K562 (cell line): Measurements from ENCODE around the gene NFKB2. TPM values are rescaled to one million over a fixed set of nuclear protein-coding genes. Genes with fewer than 3 reads are reported as not detected.

Experiments used
- ATAC-seq: fragments of 200-7000 bp; cut with Tn5 transposase; 3 replicates; pipeline ENCODE4 v1.9.1; 2020; ENCODE audit warnings: moderate library complexity
- BruUV-seq: library from RNA; stranded (reverse); fragments of 400-500 nt; replicated peaks from 2 replicates; lab custom pipeline; 2021; lab: Mats Ljungman, UMichigan
- CTCF ChIA-PET: fragments of 300-600 bp; formaldehyde crosslinking; extraction: SDS; loops from one replicate; lab custom pipeline; 2021; ENCODE audit warnings: low intra/inter-chr PET ratio; lab: Yijun Ruan, JAX
- POLR2A ChIA-PET: fragments of 300-600, 350-650 bp; sonication (Branson Sonifier 250); formaldehyde crosslinking; extraction: SDS; loops from one replicate; lab custom pipeline; 2021; ENCODE audit warnings: antibody characterized with exemption, inconsistent platforms; lab: Yijun Ruan, JAX
- DNase-seq, 4 experiments: peaks; one replicate each; pipeline versions ENCODE4 v3.0.0 to v3.0.0-alpha.2; 2011 to 2018; ENCODE audit warnings: low spot score in 3 of 4, mixed read lengths in 3 of 4; ENCODE audit errors: extremely low read depth in 1 of 4
- FAIRE-seq: peaks from 2 replicates; lab custom pipeline; 2011; peaks lifted over from hg19 to GRCh38; lab: Jason Lieb, UNC
- H2AFZ ChIP-seq: 2 replicates; pipeline ENCODE4 v1.6.0; 2011; ENCODE audit warnings: low read depth, low read length, control low read depth, inconsistent platforms
- H3K27ac ChIP-seq: fragments of 200-600 bp; 3 replicates; pipeline ENCODE4 v1.8.0; 2011; ENCODE audit warnings: low read depth, mild to moderate bottlenecking, control low read depth, inconsistent platforms, low read length, moderate library complexity, mixed read lengths; ENCODE audit errors: extremely low read depth
- H3K27me3 ChIP-seq, 2 experiments: fragments of 300-600 bp in 1 of 2; 2 replicates in 1 of 2; 3 replicates in 1 of 2; pipeline versions ENCODE4 v1.6.0 to v1.8.0; 2011; ENCODE audit warnings: inconsistent platforms in 2 of 2, low read length in 2 of 2, mild to moderate bottlenecking in 1 of 2, mixed read lengths in 1 of 2, moderate library complexity in 1 of 2; ENCODE audit not compliant: control insufficient read depth in 2 of 2, insufficient read depth in 2 of 2
- H3K36me3 ChIP-seq: fragments of 300-600 bp; 3 replicates; pipeline ENCODE4 v1.8.0; 2011; ENCODE audit warnings: mild to moderate bottlenecking, low read length, inconsistent platforms; ENCODE audit not compliant: control insufficient read depth, insufficient read depth
- H3K4me1 ChIP-seq, 2 experiments: fragments of 200-600 bp in 1 of 2; replicated peaks in 1 of 2; 2 replicates in 1 of 2; 3 replicates in 1 of 2; pipeline versions ENCODE4 v1.5.1 to v1.8.0; 2011; ENCODE audit warnings: inconsistent platforms in 2 of 2, low read length in 2 of 2, mild to moderate bottlenecking in 1 of 2, mixed read lengths in 1 of 2, moderate library complexity in 1 of 2; ENCODE audit not compliant: control insufficient read depth in 2 of 2, insufficient read depth in 2 of 2
- H3K4me2 ChIP-seq: 2 replicates; pipeline ENCODE4 v1.6.1; 2011; ENCODE audit warnings: low read length, control low read depth, inconsistent platforms, mixed read lengths; ENCODE audit not compliant: insufficient read depth
- H3K4me3 ChIP-seq: fragments of 200-600 bp; sonication (generic), shearing (Covaris generic); 2 replicates; pipeline ENCODE4 v1.5.1; 2016; ENCODE audit warnings: control low read depth, inconsistent platforms
- H3K79me2 ChIP-seq: fragments of 200-600 bp; 3 replicates; pipeline ENCODE4 v1.8.0; 2011; ENCODE audit warnings: low read length, inconsistent platforms; ENCODE audit not compliant: control insufficient read depth, insufficient read depth
- H3K9ac ChIP-seq, 2 experiments: 2 replicates each; pipeline versions ENCODE4 v1.6.0 to v1.6.1; 2011; ENCODE audit warnings: low read depth in 2 of 2, low read length in 2 of 2, control low read depth in 1 of 2, inconsistent platforms in 1 of 2, mild to moderate bottlenecking in 1 of 2, mixed read lengths in 1 of 2; ENCODE audit not compliant: insufficient read depth in 1 of 2
- H3K9me1 ChIP-seq: one replicate; pipeline ENCODE4 v1.6.0; 2011; ENCODE audit warnings: inconsistent platforms, mild to moderate bottlenecking, low read length, moderate library complexity; ENCODE audit not compliant: control insufficient read depth, insufficient read depth
- H3K9me3 ChIP-seq: replicated peaks from 2 replicates; pipeline ENCODE4 v1.5.1; 2011; ENCODE audit warnings: low read depth, low read length, inconsistent platforms; ENCODE audit not compliant: control insufficient read depth, insufficient read depth
- H4K20me1 ChIP-seq: replicated peaks from 2 replicates; pipeline ENCODE4 v1.6.1; 2011; ENCODE audit warnings: low read length, inconsistent platforms, mixed read lengths; ENCODE audit not compliant: control insufficient read depth, insufficient read depth
- EGR1 ChIP-seq: fragments of 450-650 bp; conservative IDR thresholded peaks from 2 replicates; pipeline ENCODE4 v1.6.1; 2017; ENCODE audit warnings: mild to moderate bottlenecking
- ETS2 ChIP-seq: IDR thresholded peaks from 2 replicates; pipeline ENCODE4 v1.6.1; 2016; ENCODE audit warnings: borderline replicate concordance, missing genetic modification characterization, mild to moderate bottlenecking, moderate library complexity, missing compliant biosample characterization; ENCODE audit not compliant: poor library complexity, severe bottlenecking
- FOS ChIP-seq: IDR thresholded peaks from 3 replicates; pipeline ENCODE4 v1.6.1; 2011; ENCODE audit not compliant: insufficient read length; ENCODE audit errors: extremely low read depth
- MYC ChIP-seq, 2 experiments: fragments of 250-450 bp in 1 of 2; sonication (Bioruptor Pico) in 1 of 2; IDR thresholded peaks; 2 replicates each; pipeline versions ENCODE4 v1.5.1 to v1.6.1; 2012 to 2021; ENCODE audit warnings: low read depth in 2 of 2, borderline replicate concordance in 1 of 2, improper control_type of control experiment in 1 of 2, low read length in 1 of 2, mild to moderate bottlenecking in 1 of 2, moderate library complexity in 1 of 2
- ZNF263 ChIP-seq: sonication (generic); formaldehyde crosslinking; IDR thresholded peaks from 2 replicates; pipeline ENCODE4 v1.8.0; 2022; ENCODE audit warnings: mild to moderate bottlenecking, missing genetic modification reagents, borderline replicate concordance
- ZNF347 ChIP-seq: fragments of 450-650 bp; formaldehyde crosslinking; IDR thresholded peaks from 2 replicates; pipeline ENCODE4 v1.4.0; 2020; ENCODE audit warnings: low read depth, mild to moderate bottlenecking, moderate library complexity
- WGBS: fragments of 100-300 bp; shearing (Covaris generic); methylation state at CpG from one replicate; pipeline ENCODE4 v1.1.6; 2016; ENCODE audit warnings: low coverage, mixed read lengths; ENCODE audit not compliant: insufficient coverage; ENCODE audit errors: missing lambda C conversion rate; 5-methylcytosine and 5-hydroxymethylcytosine counted together
- in situ Hi-C: fragments of 300-500 bp; cut with MboI; formaldehyde crosslinking; loops from 4 replicates; pipeline ENCODE4 v1.15.0; 2018; ENCODE audit warnings: inconsistent platforms, mixed read lengths
- intact Hi-C: fragments of 100-400 bp; cut with micrococcal nuclease; formaldehyde crosslinking; loops from 2 replicates; pipeline ENCODE4 v1.14.2; 2022
- polyA plus RNA-seq, 8 experiments: library from polyadenylated mRNA; depleted of rRNA in 4 of 8; stranded (reverse) in 5 of 8; unstranded in 3 of 8; fragments of >200 nt; fragmentation: Nextera tagmentation in 2 of 8; fragmentation: Illumina TruSeq in 1 of 8; extraction: Ambion mirVana in 2 of 8; extraction: Trizol in 1 of 8; gene quantifications; 2 replicates each; pipeline versions ENCODE4 v1.2.1 to v1.2.3, GENCODE V29; 2011 to 2014; ENCODE audit warnings: inconsistent platforms in 1 of 8, missing spikeins in 1 of 8
- total RNA-seq, 7 experiments: library from RNA; depleted of rRNA in 6 of 7; stranded (reverse); fragments of >200 nt in 6 of 7; fragmentation: Illumina TruSeq in 2 of 7; extraction: Trizol in 2 of 7; gene quantifications; 2 replicates each; pipeline versions ENCODE4 v1.2.1 to v1.2.3, GENCODE V29; 2011 to 2021; ENCODE audit warnings: low replicate concordance in 1 of 7
- TF ChIP-seq, protein P1 (sequence below): fragments of 250-450 bp; sonication (Bioruptor Pico); IDR thresholded peaks from 2 replicates; pipeline ENCODE4 v1.5.0; 2021; ENCODE audit warnings: mild to moderate bottlenecking, moderate library complexity
- TF ChIP-seq, protein P2 (sequence below): fragments of 450-650 bp; IDR thresholded peaks from 2 replicates; pipeline ENCODE4 v1.6.1; 2016; ENCODE audit warnings: low read depth

The NFKB2 gene
- total and polyA plus RNA-seq, 9 of the 15 experiments (the other 6 are each of a cell fraction or from before 2014, with no cell fraction given): 0.07 to 20.3 (median 7.9) TPM

DNA sequence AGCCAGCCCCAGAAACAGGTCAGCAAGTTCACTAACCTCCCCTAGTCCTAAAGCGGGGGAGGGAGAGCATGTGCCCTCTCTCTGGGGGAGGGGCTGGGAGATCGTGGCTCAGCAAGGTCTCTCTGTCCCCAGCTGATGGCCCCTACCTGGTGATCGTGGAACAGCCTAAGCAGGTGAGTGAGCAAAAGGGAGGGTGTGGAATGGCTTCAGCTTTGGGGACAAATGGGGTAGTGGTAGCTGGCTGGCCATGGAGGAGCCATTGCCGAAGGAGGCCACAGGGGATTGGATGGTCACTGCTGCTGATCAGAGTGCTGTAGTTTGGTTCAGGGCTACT is 779 bp downstream of the NFKB2 start:
- peak overlapping the region; percentile 70; the same call in 2 of the 3 replicates for H3K27ac ChIP-seq
- intact Hi-C loops (loop anchor here (5.0 kb wide), 1 partner anchor 229 kb away; no protein-coding TSS in a partner anchor), in situ Hi-C loops (loop anchor here (25.0 kb wide), 1 partner anchor 191 kb away; no protein-coding TSS in a partner anchor)
- WGBS: 33% methylated on average over 2 of the region's 4 CpGs
- peak overlapping the region; percentile 99 for H3K4me2 ChIP-seq
- H3K9me1 ChIP-seq: no peaks in the 10 kb centered on the region
- POLR2A ChIA-PET: interaction anchor here (0.5 to 1.3 kb wide), 2 partner anchors 12 to 26 kb away, joined by 3 read pairs; no protein-coding TSS in a partner anchor
- H3K36me3 ChIP-seq: peaks cover 16% of the 10 kb centered on the region; the same call in 1 of the 3 replicates
- peaks cover 7% of the 10 kb centered on the region; the same call in 1 of the 3 replicates for H3K79me2 ChIP-seq
- H3K27me3 ChIP-seq: no peaks in the 10 kb centered on the region
- peak overlapping the region; percentile 78 for H3K4me3 ChIP-seq
- DNase-seq: peak in 3 of 4 experiments; percentile 23 to 42 (median 23)
- no peak for FAIRE-seq
- no peak for ATAC-seq
- CTCF ChIA-PET: interaction anchor here (0.7 kb wide), 1 partner anchor 14 kb away, joined by 4 read pairs; no protein-coding TSS in a partner anchor
- peak overlapping the region; percentile 65 to 90; a peak in 3 of 4 replicates for H3K9ac ChIP-seq
- no peaks in the 10 kb centered on the region for H3K9me3 ChIP-seq
- H4K20me1 ChIP-seq: no peaks in the 10 kb centered on the region
- peak overlapping the region; percentile 63; the same call in 1 of the 2 replicates for H2AFZ ChIP-seq
- peaks cover 14 to 54% of the 10 kb centered on the region in 2 experiments; a peak in 4 of 5 replicates for H3K4me1 ChIP-seq
- no TSS peak for BruUV-seq
- TF ChIP-seq ZNF263 (no peak), ETS2 (no peak), ZNF347 (CRISPR knock-in tag) (no peak), MYC (IDR thresholded peaks at IDR 0.05; ENCODE audit: low read depth, low read length) (peak; percentile 40; the same call in 1 of the 2 replicates), MYC (CRISPR knock-in tag; IDR thresholded peaks at IDR 0.05; ENCODE audit: borderline replicate concordance, low read depth) (no peak), EGR1 (peak; percentile 19; the same call in 1 of the 2 replicates), FOS (no peak)
- TF ChIP-seq, protein P1, sequence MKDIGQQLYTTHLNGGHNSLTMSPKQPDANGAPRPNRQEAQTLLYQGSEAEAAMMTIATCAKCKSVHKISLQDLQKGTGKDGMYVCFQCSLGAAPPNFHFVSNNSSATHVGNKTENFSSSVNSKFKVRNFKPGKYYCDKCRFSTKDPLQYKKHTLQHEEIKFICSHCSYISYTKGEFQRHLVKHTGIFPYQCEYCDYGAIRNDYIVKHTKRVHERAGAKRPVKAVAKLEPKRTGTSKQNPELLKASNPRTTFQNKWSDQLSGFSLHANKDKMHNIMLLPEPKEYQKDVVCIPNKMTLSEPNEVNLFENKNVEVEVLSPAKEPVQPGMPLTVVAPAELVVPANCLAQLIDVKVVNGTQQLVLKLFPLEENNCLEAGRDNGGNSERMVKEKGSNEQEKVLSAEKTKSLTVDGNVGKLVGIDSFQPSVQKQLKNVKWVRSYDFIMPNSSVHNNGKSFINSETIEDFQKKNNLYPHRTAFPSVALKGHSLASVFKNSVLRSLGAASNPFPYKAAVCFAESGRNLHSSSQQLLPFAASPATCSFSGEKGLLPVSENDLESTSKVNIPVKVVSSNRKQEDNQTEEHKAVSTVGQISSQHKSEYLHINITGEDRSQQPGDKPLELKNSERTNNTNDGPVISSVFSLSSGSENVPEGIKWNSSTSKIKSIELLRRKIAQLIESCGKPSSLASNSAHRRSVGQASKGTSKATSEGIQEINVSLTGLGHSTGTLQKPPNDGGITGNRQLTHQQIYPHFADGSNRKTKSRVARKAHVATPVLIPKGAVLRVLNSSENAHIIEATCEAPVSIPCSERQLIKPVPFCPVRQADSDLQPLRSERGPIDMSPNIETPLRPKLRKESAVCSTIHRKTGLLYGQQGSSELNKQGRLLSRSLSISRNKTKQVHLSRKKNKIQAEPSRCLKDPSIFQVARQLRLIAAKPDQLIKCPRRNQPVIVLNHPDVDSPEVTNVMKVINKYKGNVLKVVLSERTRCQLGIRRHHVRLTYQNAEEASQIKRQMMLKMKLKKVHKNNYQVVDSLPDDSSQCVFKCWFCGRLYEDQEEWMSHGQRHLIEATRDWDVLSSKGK (CRISPR knock-in tag): no peak
- TF ChIP-seq, protein P2, sequence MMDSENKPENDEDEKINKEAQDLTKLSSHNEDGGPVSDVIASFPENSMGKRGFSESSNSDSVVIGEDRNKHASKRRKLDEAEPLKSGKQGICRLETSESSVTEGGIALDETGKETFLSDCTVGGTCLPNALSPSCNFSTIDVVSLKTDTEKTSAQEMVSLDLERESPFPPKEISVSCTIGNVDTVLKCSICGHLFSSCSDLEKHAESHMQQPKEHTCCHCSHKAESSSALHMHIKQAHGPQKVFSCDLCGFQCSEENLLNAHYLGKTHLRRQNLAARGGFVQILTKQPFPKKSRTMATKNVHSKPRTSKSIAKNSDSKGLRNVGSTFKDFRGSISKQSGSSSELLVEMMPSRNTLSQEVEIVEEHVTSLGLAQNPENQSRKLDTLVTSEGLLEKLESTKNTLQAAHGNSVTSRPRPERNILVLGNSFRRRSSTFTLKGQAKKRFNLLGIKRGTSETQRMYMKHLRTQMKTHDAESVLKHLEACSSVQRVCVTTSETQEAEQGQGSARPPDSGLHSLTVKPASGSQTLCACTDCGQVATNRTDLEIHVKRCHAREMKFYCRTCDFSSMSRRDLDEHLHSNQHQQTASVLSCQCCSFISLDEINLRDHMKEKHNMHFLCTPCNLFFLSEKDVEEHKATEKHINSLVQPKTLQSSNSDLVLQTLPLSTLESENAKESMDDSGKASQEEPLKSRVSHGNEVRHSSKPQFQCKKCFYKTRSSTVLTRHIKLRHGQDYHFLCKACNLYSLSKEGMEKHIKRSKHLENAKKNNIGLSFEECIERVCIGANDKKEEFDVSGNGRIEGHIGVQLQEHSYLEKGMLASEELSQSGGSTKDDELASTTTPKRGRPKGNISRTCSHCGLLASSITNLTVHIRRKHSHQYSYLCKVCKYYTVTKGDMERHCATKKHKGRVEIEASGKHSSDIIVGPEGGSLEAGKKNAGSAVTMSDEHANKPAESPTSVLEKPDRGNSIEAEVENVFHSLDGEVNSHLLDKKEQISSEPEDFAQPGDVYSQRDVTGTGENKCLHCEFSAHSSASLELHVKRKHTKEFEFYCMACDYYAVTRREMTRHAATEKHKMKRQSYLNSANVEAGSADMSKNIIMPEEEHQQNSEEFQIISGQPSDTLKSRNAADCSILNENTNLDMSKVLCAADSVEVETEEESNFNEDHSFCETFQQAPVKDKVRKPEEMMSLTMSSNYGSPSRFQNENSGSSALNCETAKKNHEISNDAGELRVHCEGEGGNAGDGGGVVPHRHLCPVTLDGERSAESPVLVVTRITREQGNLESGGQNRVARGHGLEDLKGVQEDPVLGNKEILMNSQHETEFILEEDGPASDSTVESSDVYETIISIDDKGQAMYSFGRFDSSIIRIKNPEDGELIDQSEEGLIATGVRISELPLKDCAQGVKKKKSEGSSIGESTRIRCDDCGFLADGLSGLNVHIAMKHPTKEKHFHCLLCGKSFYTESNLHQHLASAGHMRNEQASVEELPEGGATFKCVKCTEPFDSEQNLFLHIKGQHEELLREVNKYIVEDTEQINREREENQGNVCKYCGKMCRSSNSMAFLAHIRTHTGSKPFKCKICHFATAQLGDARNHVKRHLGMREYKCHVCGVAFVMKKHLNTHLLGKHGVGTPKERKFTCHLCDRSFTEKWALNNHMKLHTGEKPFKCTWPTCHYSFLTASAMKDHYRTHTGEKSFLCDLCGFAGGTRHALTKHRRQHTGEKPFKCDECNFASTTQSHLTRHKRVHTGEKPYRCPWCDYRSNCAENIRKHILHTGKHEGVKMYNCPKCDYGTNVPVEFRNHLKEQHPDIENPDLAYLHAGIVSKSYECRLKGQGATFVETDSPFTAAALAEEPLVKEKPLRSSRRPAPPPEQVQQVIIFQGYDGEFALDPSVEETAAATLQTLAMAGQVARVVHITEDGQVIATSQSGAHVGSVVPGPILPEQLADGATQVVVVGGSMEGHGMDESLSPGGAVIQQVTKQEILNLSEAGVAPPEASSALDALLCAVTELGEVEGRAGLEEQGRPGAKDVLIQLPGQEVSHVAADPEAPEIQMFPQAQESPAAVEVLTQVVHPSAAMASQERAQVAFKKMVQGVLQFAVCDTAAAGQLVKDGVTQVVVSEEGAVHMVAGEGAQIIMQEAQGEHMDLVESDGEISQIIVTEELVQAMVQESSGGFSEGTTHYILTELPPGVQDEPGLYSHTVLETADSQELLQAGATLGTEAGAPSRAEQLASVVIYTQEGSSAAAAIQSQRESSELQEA: no peak
